IMR-90 (cell line): Measurements from ENCODE around the gene BTRC.

Source experiments
- MAFK ChIP-seq: IDR thresholded peaks from 2 replicates; pipeline ENCODE4 v1.6.1; 2012; ENCODE audit warnings: low read depth, low read length, improper control_type of control experiment
- NFE2L2 ChIP-seq: fragments of 150-350 bp; IDR thresholded peaks from 2 replicates; pipeline ENCODE4 v1.6.1; 2016; ENCODE audit warnings: low read depth, mild to moderate bottlenecking, low read length
- TF ChIP-seq, protein P1 (sequence below): conservative IDR thresholded peaks from 2 replicates; pipeline ENCODE4 v1.5.1; 2012; ENCODE audit warnings: mild to moderate bottlenecking, low read depth, low read length, improper control_type of control experiment

DNA sequence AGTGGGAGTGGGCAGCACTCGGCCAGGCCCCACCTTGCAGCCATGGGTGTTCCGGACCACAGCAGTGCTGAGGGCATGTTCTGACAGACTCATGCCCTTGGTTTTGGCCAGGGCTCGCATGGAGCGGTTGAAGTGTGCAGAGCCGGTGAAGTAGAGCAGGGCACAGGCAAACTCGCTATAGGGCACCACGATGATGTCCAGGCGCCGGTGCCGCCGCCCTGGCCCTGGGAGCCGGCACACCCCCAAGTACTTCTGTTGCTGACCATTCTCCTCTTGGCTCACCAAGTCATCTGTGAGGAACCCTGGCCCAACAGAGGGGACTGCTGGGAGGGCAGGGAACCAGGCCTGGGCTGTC lies 225.5 kb downstream of the BTRC start:
- TF ChIP-seq, protein P1, sequence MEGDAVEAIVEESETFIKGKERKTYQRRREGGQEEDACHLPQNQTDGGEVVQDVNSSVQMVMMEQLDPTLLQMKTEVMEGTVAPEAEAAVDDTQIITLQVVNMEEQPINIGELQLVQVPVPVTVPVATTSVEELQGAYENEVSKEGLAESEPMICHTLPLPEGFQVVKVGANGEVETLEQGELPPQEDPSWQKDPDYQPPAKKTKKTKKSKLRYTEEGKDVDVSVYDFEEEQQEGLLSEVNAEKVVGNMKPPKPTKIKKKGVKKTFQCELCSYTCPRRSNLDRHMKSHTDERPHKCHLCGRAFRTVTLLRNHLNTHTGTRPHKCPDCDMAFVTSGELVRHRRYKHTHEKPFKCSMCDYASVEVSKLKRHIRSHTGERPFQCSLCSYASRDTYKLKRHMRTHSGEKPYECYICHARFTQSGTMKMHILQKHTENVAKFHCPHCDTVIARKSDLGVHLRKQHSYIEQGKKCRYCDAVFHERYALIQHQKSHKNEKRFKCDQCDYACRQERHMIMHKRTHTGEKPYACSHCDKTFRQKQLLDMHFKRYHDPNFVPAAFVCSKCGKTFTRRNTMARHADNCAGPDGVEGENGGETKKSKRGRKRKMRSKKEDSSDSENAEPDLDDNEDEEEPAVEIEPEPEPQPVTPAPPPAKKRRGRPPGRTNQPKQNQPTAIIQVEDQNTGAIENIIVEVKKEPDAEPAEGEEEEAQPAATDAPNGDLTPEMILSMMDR = no peak
- TF ChIP-seq NFE2L2 (no peak), MAFK (no peak)
